Ishikawa (cell line): ENCODE measurements around the gene NGB.

Experiments
- CEBPB ChIP-seq: IDR thresholded peaks from 2 replicates; pipeline ENCODE4 v1.6.1; 2012
- CREB1 ChIP-seq: IDR thresholded peaks from 2 replicates; pipeline ENCODE4 v1.6.1; 2012; ENCODE audit warnings: low read depth
- EGR1 ChIP-seq: IDR thresholded peaks from 2 replicates; pipeline ENCODE4 v1.6.1; 2012
- EP300 ChIP-seq: IDR thresholded peaks from 2 replicates; pipeline ENCODE4 v1.6.1; 2012; ENCODE audit warnings: borderline replicate concordance
- FOXM1 ChIP-seq: IDR thresholded peaks from 2 replicates; pipeline ENCODE4 v1.6.1; 2012; ENCODE audit warnings: low read depth, borderline replicate concordance
- MAX ChIP-seq: IDR thresholded peaks from 2 replicates; pipeline ENCODE4 v1.6.1; 2012
- NFIC ChIP-seq: IDR thresholded peaks from 2 replicates; pipeline ENCODE4 v1.6.1; 2012
- RAD21 ChIP-seq: IDR thresholded peaks from 2 replicates; pipeline ENCODE4 v1.6.1; 2012; ENCODE audit warnings: low read depth
- REST ChIP-seq: IDR thresholded peaks from 2 replicates; pipeline ENCODE4 v1.6.1; 2012; ENCODE audit warnings: low read depth, mild to moderate bottlenecking
- TAF1 ChIP-seq: IDR thresholded peaks from 2 replicates; pipeline ENCODE4 v1.6.1; 2012; ENCODE audit warnings: low read depth, mild to moderate bottlenecking
- TCF12 ChIP-seq: IDR thresholded peaks from 2 replicates; pipeline ENCODE4 v1.6.1; 2012; ENCODE audit warnings: low read depth
- TEAD4 ChIP-seq: IDR thresholded peaks from 2 replicates; pipeline ENCODE4 v1.6.1; 2012
- USF1 ChIP-seq: IDR thresholded peaks from 2 replicates; pipeline ENCODE4 v1.6.1; 2012
- YY1 ChIP-seq: IDR thresholded peaks from 2 replicates; pipeline ENCODE4 v1.6.1; 2012; ENCODE audit warnings: low read depth
- ZBTB7A ChIP-seq: IDR thresholded peaks from 2 replicates; pipeline ENCODE4 v1.6.1; 2012; ENCODE audit warnings: low read depth

Gene NGB

GRCh38 chr14:77284466-77284865 is 13.5 kb upstream of the NGB start:
- no peak for TF ChIP-seq TCF12
- TF ChIP-seq EP300: no peak
- TF ChIP-seq ZBTB7A: no peak
- TF ChIP-seq FOXM1: no peak
- no peak for TF ChIP-seq EGR1
- TF ChIP-seq TAF1: no peak
- no peak for TF ChIP-seq YY1

- TF ChIP-seq ZBTB7A (no peak), MAX (no peak)
These were observed 13.1 kb upstream of the NGB start for GRCh38 chr14:77284066-77284465.

GRCh38 chr14:77281852-77282410 is 10.9 kb upstream of the NGB start:
- no peak for TF ChIP-seq EP300
- TF ChIP-seq TAF1: no peak
- no peak for TF ChIP-seq REST
- TF ChIP-seq USF1: no peak
- TF ChIP-seq CEBPB: no peak
- TF ChIP-seq ZBTB7A: no peak
- TF ChIP-seq TEAD4: no peak
- no peak for TF ChIP-seq CREB1
- no peak for TF ChIP-seq EGR1

GRCh38 chr14:77279719-77280118 is 8.7 kb upstream of the NGB start:
- no peak for TF ChIP-seq RAD21
- TF ChIP-seq EGR1: no peak
- no peak for TF ChIP-seq CREB1
- no peak for TF ChIP-seq NFIC
- TF ChIP-seq YY1: no peak
- TF ChIP-seq REST: no peak
- TF ChIP-seq TCF12: no peak
- no peak for TF ChIP-seq TAF1
- TF ChIP-seq CEBPB: no peak
- no peak for TF ChIP-seq ZBTB7A
- no peak for TF ChIP-seq FOXM1

GRCh38 chr14:77278461-77279230 is 7.6 kb upstream of the NGB start:
- TF ChIP-seq REST (no peak), RAD21 (peak; percentile 4; the same call in 1 of the 2 replicates)

- TF ChIP-seq YY1 (no peak), TCF12 (no peak), EP300 (no peak), TEAD4 (no peak), CREB1 (no peak), CEBPB (no peak), TAF1 (no peak), FOXM1 (no peak), USF1 (no peak), MAX (no peak), RAD21 (no peak), NFIC (no peak), ZBTB7A (no peak), REST (no peak), EGR1 (no peak)
These were observed 6.0 kb upstream of the NGB start for GRCh38 chr14:77276959-77277358.
